Measurements from ENCODE around the gene C1orf226. TPM values are rescaled to one million over a fixed set of nuclear protein-coding genes. Genes with fewer than 3 reads are reported as not detected.
A peak's percentile ranks its signal among the peaks of the same experiment; 100 is the strongest.

The C1orf226 gene
- total RNA-seq, 1 experiment from 2014 or later = 4.3 TPM

DNA sequence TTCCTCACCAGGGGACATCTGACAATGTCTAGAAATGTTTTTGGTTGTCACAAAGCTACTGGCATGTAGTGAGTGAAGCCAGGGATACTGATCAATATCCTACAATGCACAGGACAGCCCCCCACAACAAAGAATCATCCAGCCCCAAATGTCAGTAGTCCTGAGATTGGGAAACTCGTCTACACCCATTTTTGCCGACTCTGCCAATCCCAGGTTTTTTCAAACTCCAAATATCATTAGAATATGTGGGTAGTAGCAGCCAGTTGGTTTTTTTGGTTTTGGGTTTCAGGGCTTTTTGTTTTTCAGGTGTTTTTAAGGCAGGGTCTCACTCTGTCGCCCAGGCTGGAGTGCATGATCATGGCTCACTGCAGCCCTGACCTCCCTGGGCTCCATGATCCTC, 10.8 kb upstream of the C1orf226 start:
- TF ChIP-seq EZH2 (IDR thresholded peaks at IDR 0.05; ENCODE audit: low read length, unreplicated experiment) (no peak), EZH2phosphoT487 (IDR thresholded peaks at IDR 0.05; ENCODE audit: borderline replicate concordance, low read length) (no peak)
- TF ChIP-seq, protein P1, sequence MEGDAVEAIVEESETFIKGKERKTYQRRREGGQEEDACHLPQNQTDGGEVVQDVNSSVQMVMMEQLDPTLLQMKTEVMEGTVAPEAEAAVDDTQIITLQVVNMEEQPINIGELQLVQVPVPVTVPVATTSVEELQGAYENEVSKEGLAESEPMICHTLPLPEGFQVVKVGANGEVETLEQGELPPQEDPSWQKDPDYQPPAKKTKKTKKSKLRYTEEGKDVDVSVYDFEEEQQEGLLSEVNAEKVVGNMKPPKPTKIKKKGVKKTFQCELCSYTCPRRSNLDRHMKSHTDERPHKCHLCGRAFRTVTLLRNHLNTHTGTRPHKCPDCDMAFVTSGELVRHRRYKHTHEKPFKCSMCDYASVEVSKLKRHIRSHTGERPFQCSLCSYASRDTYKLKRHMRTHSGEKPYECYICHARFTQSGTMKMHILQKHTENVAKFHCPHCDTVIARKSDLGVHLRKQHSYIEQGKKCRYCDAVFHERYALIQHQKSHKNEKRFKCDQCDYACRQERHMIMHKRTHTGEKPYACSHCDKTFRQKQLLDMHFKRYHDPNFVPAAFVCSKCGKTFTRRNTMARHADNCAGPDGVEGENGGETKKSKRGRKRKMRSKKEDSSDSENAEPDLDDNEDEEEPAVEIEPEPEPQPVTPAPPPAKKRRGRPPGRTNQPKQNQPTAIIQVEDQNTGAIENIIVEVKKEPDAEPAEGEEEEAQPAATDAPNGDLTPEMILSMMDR (conservative IDR thresholded peaks at IDR 0.05; ENCODE audit: low read depth, low read length) = no peak
- no peaks in the 10 kb centered on the region for H4K20me1 ChIP-seq (ENCODE audit: low read length)
- no peak for ATAC-seq

GRCh38 chr1:162371611-162372010, 9.9 kb upstream of the C1orf226 start:
- TF ChIP-seq EZH2 (IDR thresholded peaks at IDR 0.05; ENCODE audit: low read length, unreplicated experiment) = no peak
- TF ChIP-seq, protein P1 (conservative IDR thresholded peaks at IDR 0.05; ENCODE audit: low read depth, low read length) = no peak
- TF ChIP-seq EZH2phosphoT487 (IDR thresholded peaks at IDR 0.05; ENCODE audit: borderline replicate concordance, low read length) = no peak
- Histone ChIP-seq H3K36me3 (ENCODE audit: low read depth, low read length) (no peaks in the 10 kb centered on the region), H3K27ac (ENCODE audit: low read length) (no peak overlapping the region), H3K4me2 (ENCODE audit: low read length) (no peak overlapping the region), H3K9me3 (ENCODE audit: low read length) (no peaks in the 10 kb centered on the region), H2AFZ (ENCODE audit: low read length) (no peak overlapping the region), H3F3A (ENCODE audit: low read length, unreplicated experiment) (no peaks in the 10 kb centered on the region), H4K20me1 (ENCODE audit: low read length) (no peaks in the 10 kb centered on the region), H3K9me2 (replicated peaks; ENCODE audit: low read length) (no peaks in the 10 kb centered on the region), H3K4me3 (ENCODE audit: low read length) (no peak overlapping the region), H3K27me3 (ENCODE audit: low read length) (no peaks in the 10 kb centered on the region), H3K79me2 (ENCODE audit: low read length) (no peaks in the 10 kb centered on the region), H3K4me1 (ENCODE audit: insufficient read depth, low read length) (peaks cover 28% of the 10 kb centered on the region), H3K9ac (ENCODE audit: low read length) (no peak overlapping the region)
- ATAC-seq = no peak
- POLR2A ChIA-PET (ENCODE audit: unreplicated experiment) = no interaction called here
- CTCF ChIA-PET = no interaction called here
- intact Hi-C loops (cut with micrococcal nuclease) = no loop called here
- peak; percentile 49 for DNase-seq
- BruUV-seq (replicated peaks) = no TSS peak

More for the DNA sequence above, 10.8 kb upstream of the C1orf226 start:
- Histone ChIP-seq H3K4me3 (ENCODE audit: low read length) (no peak overlapping the region), H3K36me3 (ENCODE audit: low read depth, low read length) (no peaks in the 10 kb centered on the region), H3K4me1 (ENCODE audit: insufficient read depth, low read length) (peaks cover 28% of the 10 kb centered on the region), H3K79me2 (ENCODE audit: low read length) (no peaks in the 10 kb centered on the region), H3K27ac (ENCODE audit: low read length) (no peak overlapping the region), H3K9me2 (replicated peaks; ENCODE audit: low read length) (no peaks in the 10 kb centered on the region), H3F3A (ENCODE audit: low read length, unreplicated experiment) (no peaks in the 10 kb centered on the region), H2AFZ (ENCODE audit: low read length) (no peak overlapping the region), H3K9ac (ENCODE audit: low read length) (no peak overlapping the region), H3K4me2 (ENCODE audit: low read length) (no peak overlapping the region), H3K9me3 (ENCODE audit: low read length) (no peaks in the 10 kb centered on the region), H3K27me3 (ENCODE audit: low read length) (no peaks in the 10 kb centered on the region)
- no TSS peak for BruUV-seq (replicated peaks)
- no peak for DNase-seq
- ChIA-PET POLR2A (ENCODE audit: unreplicated experiment) (no interaction called here), CTCF (no interaction called here)
- intact Hi-C loops (cut with micrococcal nuclease) = no loop called here

GRCh38 chr1:162372159-162373071, 9.1 kb upstream of the C1orf226 start:
- no peaks in the 10 kb centered on the region for H3K9me2 ChIP-seq (replicated peaks; ENCODE audit: low read length)
- ATAC-seq (no peak; the same call in 1 of the 2 replicates), DNase-seq (peak; percentile 31)
- H3K9me3 ChIP-seq (ENCODE audit: low read length) = no peaks in the 10 kb centered on the region
- POLR2A ChIA-PET (ENCODE audit: unreplicated experiment) = interaction anchor here (0.6 kb wide), 1 partner anchor 9 kb away, joined by 3 read pairs; the partner anchor contains the start of gene C1orf226
- H4K20me1 ChIP-seq (ENCODE audit: low read length) = no peaks in the 10 kb centered on the region
- H3K9ac ChIP-seq (ENCODE audit: low read length) = no peak overlapping the region
- H3K79me2 ChIP-seq (ENCODE audit: low read length) = no peaks in the 10 kb centered on the region
- no peak overlapping the region for H3K27ac ChIP-seq (ENCODE audit: low read length)
- no peaks in the 10 kb centered on the region for H3K27me3 ChIP-seq (ENCODE audit: low read length)
- CTCF ChIA-PET = no interaction called here
- H2AFZ ChIP-seq (ENCODE audit: low read length) = no peak overlapping the region
- intact Hi-C loops (cut with micrococcal nuclease) = no loop called here
- peaks cover 28% of the 10 kb centered on the region for H3K4me1 ChIP-seq (ENCODE audit: insufficient read depth, low read length)
- H3K4me2 ChIP-seq (ENCODE audit: low read length) = no peak overlapping the region
- no peak overlapping the region for H3K4me3 ChIP-seq (ENCODE audit: low read length)
- TF ChIP-seq EZH2phosphoT487 (IDR thresholded peaks at IDR 0.05; ENCODE audit: borderline replicate concordance, low read length) (no peak), EZH2 (IDR thresholded peaks at IDR 0.05; ENCODE audit: low read length, unreplicated experiment) (no peak)
- TF ChIP-seq, protein P1 (conservative IDR thresholded peaks at IDR 0.05; ENCODE audit: low read depth, low read length) = no peak
- BruUV-seq (replicated peaks) = no TSS peak
- H3K36me3 ChIP-seq (ENCODE audit: low read depth, low read length) = no peaks in the 10 kb centered on the region
- no peaks in the 10 kb centered on the region for H3F3A ChIP-seq (ENCODE audit: low read length, unreplicated experiment)

Data from PC-3 (cell line).